ENCODE measurements around the gene SH3BP4. TPM values are rescaled to one million over a fixed set of nuclear protein-coding genes. Genes with fewer than 3 reads are reported as not detected.

The SH3BP4 gene
- total and polyA plus RNA-seq, 8 donors, result 24.1 to 35.0 (median 28.6) TPM

DNA sequence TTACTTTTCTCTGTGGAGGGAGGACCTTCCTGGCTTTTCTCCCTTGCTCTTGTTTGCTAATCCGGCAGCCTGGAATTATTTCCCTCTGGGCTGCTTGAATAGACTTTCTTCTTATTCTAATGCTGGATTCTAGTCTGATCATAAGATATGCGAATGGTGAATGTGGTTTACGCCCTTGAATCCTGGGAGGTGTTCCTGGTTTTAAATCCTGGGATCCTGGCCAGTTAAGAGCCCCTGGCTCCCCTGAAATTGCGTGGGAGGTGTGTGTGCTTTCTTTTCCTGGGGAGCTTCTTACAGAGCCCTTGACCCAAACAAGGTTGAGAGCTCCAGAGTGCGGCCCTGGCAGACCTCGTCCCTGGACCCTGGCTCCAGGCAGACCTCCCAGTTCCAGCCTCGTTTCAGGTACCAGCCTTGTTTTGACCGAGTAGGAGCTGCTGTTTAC, 2.8 kb downstream of the SH3BP4 start:
- H3K27me3 ChIP-seq, result peaks cover 0 to 45% of the 10 kb centered on the region in 2 donors
- no peaks in the 10 kb centered on the region for H3K9me3 ChIP-seq
- H3K27ac ChIP-seq, result peak overlapping the region in 1 of 2 donors; percentile 76
- peak overlapping the region in 1 of 2 donors; percentile 67 for H3K4me3 ChIP-seq
- H3K4me1 ChIP-seq, result peaks cover 11 to 34% of the 10 kb centered on the region in 2 donors
- H3K36me3 ChIP-seq, result no peaks in the 10 kb centered on the region
- intact Hi-C loops (cut with DNase I), result no loop called here
- no peak for TF ChIP-seq CTCF (IDR thresholded peaks at IDR 0.05)
- no peak for ATAC-seq
- DNase-seq, result peak in 1 of 4 donors; percentile 33

DNA sequence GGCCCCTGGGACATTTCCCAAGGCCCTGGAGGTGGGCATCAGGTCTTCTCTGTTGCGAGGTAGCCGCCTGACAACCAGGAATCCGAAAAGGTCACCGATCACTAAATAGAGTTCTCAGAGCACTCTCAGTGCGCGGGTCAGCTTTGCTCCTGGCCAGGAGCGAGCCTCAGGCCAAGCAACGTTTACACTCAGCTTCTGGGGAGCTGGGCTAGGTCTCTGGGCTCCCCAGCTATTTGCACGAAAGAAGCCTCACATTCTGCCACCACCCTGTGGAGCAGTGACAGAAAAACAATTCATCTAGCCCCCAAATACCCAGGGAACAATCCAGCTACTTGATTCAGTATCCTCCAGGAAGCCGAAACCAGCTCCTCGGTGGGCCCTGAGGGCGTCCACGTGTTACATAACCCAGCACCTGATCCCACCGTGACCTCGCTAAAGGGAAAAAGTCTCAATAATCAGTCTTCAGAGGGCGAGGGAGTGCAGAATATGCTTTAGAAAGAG, 3.3 kb downstream of the SH3BP4 start:
- no peak overlapping the region for H3K4me3 ChIP-seq
- peak overlapping the region in 1 of 2 donors; percentile 76 for H3K27ac ChIP-seq
- H3K9me3 ChIP-seq, result no peaks in the 10 kb centered on the region
- TF ChIP-seq CTCF (IDR thresholded peaks at IDR 0.05), result no peak
- intact Hi-C loops (cut with DNase I), result no loop called here
- no peak for ATAC-seq
- H3K36me3 ChIP-seq, result no peaks in the 10 kb centered on the region
- DNase-seq, result peak in 1 of 4 donors; percentile 13
- H3K4me1 ChIP-seq, result peaks cover 11 to 34% of the 10 kb centered on the region in 2 donors
- H3K27me3 ChIP-seq, result peaks cover 0 to 39% of the 10 kb centered on the region in 2 donors

DNA sequence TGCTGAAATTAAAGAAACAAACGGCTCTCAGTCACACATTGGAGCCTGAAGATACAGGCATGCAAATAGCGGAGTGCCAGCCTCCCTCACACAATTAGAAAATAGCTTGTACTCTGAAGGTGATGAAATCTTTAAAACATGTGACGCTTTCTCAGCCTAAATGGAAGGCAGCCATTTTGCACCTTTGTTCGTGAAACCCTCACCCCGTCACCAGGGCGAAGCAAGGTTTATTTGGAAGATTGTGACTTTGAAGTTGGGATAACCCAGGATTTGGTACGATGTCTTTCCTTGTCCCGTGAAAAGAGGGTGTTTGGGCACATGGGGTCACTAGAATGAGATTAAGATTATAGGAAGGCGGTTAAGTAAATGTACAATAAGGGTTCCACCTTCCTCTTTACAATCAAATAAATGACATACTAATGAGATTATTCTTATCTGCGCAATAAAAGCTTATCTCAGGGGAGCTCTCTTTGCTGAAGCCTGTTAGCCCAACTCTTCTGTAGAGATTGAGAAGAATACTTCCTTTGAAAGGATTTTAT, 4.2 kb downstream of the SH3BP4 start:
- DNase-seq (no peak), ATAC-seq (no peak)
- H3K27me3 ChIP-seq, result peaks cover 0 to 30% of the 10 kb centered on the region in 2 donors
- no peak overlapping the region for H3K4me3 ChIP-seq
- H3K36me3 ChIP-seq, result no peaks in the 10 kb centered on the region
- H3K9me3 ChIP-seq, result no peaks in the 10 kb centered on the region
- peaks cover 8 to 31% of the 10 kb centered on the region in 2 donors for H3K4me1 ChIP-seq
- no peak overlapping the region for H3K27ac ChIP-seq
- intact Hi-C loops (cut with DNase I), result no loop called here
- no peak for TF ChIP-seq CTCF (IDR thresholded peaks at IDR 0.05)

DNA sequence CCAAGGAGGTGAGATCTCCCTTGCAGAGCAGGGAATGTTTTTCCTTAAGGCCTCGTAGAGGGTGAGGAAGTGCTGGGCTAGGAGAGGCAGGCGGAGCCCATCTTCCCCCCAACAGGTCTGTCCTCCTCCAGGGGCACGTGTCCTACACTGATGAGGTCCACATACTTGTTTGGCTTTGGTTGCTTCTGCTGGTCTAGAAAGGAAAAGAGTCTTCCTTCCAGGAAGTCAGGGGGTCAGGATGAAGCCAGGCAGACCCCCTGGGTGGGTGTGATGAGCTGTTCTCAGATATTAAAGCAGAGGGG, 6.0 kb downstream of the SH3BP4 start:
- H3K4me1 ChIP-seq, result peaks cover 8 to 28% of the 10 kb centered on the region in 2 donors
- no peaks in the 10 kb centered on the region for H3K36me3 ChIP-seq
- peaks cover 0 to 15% of the 10 kb centered on the region in 2 donors for H3K27me3 ChIP-seq

GRCh38 chr2:234958311-234958710, 6.5 kb downstream of the SH3BP4 start:
- Histone ChIP-seq H3K4me3 (no peak overlapping the region), H3K27me3 (peaks cover 0 to 10% of the 10 kb centered on the region in 2 donors), H3K27ac (no peak overlapping the region), H3K9me3 (no peaks in the 10 kb centered on the region), H3K4me1 (peaks cover 8 to 25% of the 10 kb centered on the region in 2 donors), H3K36me3 (no peaks in the 10 kb centered on the region)
- no peak for ATAC-seq
- intact Hi-C loops (cut with DNase I), result no loop called here
- DNase-seq, result peak in 1 of 4 donors; percentile 25
- no peak for TF ChIP-seq CTCF (IDR thresholded peaks at IDR 0.05)

More for the DNA sequence above, 6.0 kb downstream of the SH3BP4 start:
- ATAC-seq (no peak), DNase-seq (peak in 1 of 4 donors; percentile 2)
- Histone ChIP-seq H3K27ac (no peak overlapping the region), H3K4me3 (no peak overlapping the region), H3K9me3 (no peaks in the 10 kb centered on the region)
- intact Hi-C loops (cut with DNase I), result no loop called here
- no peak for TF ChIP-seq CTCF (IDR thresholded peaks at IDR 0.05)
